ENCODE data around the gene CACNA1G. TPM values are rescaled to one million over a fixed set of nuclear protein-coding genes. Genes with fewer than 3 reads are reported as not detected.

CACNA1G gene
- total and polyA plus RNA-seq, 9 of the 15 experiments (the other 6 are each of a cell fraction or from before 2014, with no cell fraction given): 0.01 TPM; not detected in 8

DNA sequence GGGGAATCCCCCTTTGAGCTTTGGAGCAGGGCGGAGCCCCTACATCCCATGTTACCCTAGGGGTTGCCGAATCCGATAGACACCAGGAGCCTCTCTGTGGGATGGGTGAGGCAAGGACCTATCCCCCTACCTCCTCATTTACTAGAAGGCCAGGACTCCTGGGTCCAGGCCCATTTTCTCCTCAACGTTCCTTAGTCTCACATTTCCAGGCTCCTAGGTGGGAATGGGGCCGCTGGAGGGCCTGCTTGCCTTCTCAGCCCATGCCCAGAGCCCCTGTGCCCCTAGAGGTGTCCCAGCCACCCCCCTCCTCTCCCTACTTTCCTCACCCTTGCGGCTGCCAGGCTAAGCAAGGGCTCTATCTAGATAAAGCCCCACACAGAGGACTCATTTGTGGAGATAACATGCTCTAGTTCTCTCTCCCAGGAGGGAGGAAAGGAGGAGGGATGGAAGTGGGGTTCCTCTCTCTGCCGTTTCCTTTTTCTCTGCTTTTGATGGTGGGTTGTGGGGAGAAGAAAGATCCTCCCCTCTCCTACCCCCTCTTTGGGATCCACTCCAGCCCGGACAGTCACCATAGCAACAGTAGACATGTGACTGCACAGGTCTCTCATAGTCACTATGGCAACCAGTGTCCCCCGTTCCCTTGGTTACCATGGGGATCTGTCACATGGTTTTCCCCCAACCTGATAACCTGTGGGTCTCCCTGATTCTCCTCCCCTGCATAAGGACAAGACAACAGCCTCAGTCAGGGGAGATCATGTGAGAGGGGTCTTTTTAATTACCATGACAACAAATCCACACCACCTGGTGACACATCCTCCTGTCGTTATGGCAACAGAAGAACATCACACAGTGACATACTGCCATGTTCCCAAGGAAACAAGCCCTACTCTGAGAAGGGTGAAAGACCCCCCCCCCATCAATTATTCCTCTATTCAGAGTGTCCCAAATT, 5.2 kb downstream of the CACNA1G start:
- Histone ChIP-seq H3K9me3 (replicated peaks; ENCODE audit: control insufficient read depth, insufficient read depth, low read depth, low read length) (no peaks in the 10 kb centered on the region), H4K20me1 (replicated peaks; ENCODE audit: control insufficient read depth, insufficient read depth, low read length) (peaks cover 19% of the 10 kb centered on the region; the same call in 1 of the 2 replicates), H3K79me2 (ENCODE audit: control insufficient read depth, insufficient read depth, low read length) (no peaks in the 10 kb centered on the region), H3K27me3 (ENCODE audit: control insufficient read depth in 2 of 2, insufficient read depth in 2 of 2, low read length in 2 of 2) (peaks cover 15 to 65% of the 10 kb centered on the region in 2 experiments), H3K9me1 (ENCODE audit: control insufficient read depth, insufficient read depth, low read length) (no peaks in the 10 kb centered on the region), H3K9ac (ENCODE audit: insufficient read depth in 1 of 2, low read depth in 2 of 2, low read length in 2 of 2) (no peak overlapping the region), H2AFZ (ENCODE audit: low read depth, low read length) (no peak overlapping the region), H3K4me1 (replicated peaks in 1 of 2; ENCODE audit: control insufficient read depth in 2 of 2, insufficient read depth in 2 of 2, low read length in 2 of 2) (peaks cover 0 to 15% of the 10 kb centered on the region in 2 experiments; a peak in 3 of 5 replicates), H3K27ac (ENCODE audit: extremely low read depth, low read depth, low read length) (no peak overlapping the region), H3K36me3 (ENCODE audit: control insufficient read depth, insufficient read depth, low read length) (no peaks in the 10 kb centered on the region), H3K4me2 (ENCODE audit: insufficient read depth, low read length) (no peak overlapping the region), H3K4me3 (no peak overlapping the region)
- no peak for ATAC-seq
- FAIRE-seq: no peak
- ChIA-PET POLR2A (interaction anchor here (0.6 kb wide), 1 partner anchor 11 kb away, joined by 3 read pairs; no protein-coding TSS in a partner anchor), CTCF (ENCODE audit: low intra/inter-chr PET ratio) (no interaction called here)
- no TSS peak for BruUV-seq (replicated peaks)
- in situ Hi-C loops (cut with MboI): no loop called here
- DNase-seq (ENCODE audit: extremely low read depth in 1 of 4, low spot score in 3 of 4): peak in 2 of 4 experiments; percentile 29 to 40
- WGBS (ENCODE audit: insufficient coverage, low coverage, missing lambda C conversion rate): 6% methylated on average over 6 of the region's 10 CpGs
- intact Hi-C loops (cut with micrococcal nuclease): no loop called here
- TF ChIP-seq, protein P1, sequence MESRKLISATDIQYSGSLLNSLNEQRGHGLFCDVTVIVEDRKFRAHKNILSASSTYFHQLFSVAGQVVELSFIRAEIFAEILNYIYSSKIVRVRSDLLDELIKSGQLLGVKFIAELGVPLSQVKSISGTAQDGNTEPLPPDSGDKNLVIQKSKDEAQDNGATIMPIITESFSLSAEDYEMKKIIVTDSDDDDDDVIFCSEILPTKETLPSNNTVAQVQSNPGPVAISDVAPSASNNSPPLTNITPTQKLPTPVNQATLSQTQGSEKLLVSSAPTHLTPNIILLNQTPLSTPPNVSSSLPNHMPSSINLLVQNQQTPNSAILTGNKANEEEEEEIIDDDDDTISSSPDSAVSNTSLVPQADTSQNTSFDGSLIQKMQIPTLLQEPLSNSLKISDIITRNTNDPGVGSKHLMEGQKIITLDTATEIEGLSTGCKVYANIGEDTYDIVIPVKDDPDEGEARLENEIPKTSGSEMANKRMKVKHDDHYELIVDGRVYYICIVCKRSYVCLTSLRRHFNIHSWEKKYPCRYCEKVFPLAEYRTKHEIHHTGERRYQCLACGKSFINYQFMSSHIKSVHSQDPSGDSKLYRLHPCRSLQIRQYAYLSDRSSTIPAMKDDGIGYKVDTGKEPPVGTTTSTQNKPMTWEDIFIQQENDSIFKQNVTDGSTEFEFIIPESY (CRISPR knock-in tag; IDR thresholded peaks at IDR 0.05): no peak
- no peak for TF ChIP-seq TRIM28 (IDR thresholded peaks at IDR 0.05)
- TF ChIP-seq KLF13 (tag; IDR thresholded peaks at IDR 0.05; ENCODE audit: borderline replicate concordance, low read depth): no peak
- TF ChIP-seq CEBPG (CRISPR knock-in tag; IDR thresholded peaks at IDR 0.05): no peak
- TF ChIP-seq CEBPG (tag; conservative IDR thresholded peaks at IDR 0.05 in 1 of 2, IDR thresholded peaks at IDR 0.05 in 1 of 2): no peak
- TF ChIP-seq NR2C2 (CRISPR knock-in tag; IDR thresholded peaks at IDR 0.05): no peak
- no peak for TF ChIP-seq NR2C2 (tag; IDR thresholded peaks at IDR 0.05)
- no peak for TF ChIP-seq ZNF23 (CRISPR knock-in tag; IDR thresholded peaks at IDR 0.05)
- TF ChIP-seq FOXA3 (CRISPR knock-in tag; conservative IDR thresholded peaks at IDR 0.05 in 1 of 2, IDR thresholded peaks at IDR 0.05 in 1 of 2): no peak
- no peak for TF ChIP-seq RUNX1 (IDR thresholded peaks at IDR 0.05; ENCODE audit: low read depth)
- TF ChIP-seq RFX1 (IDR thresholded peaks at IDR 0.05): peak; percentile 97
- TF ChIP-seq, protein P2, sequence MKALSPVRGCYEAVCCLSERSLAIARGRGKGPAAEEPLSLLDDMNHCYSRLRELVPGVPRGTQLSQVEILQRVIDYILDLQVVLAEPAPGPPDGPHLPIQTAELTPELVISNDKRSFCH (CRISPR knock-in tag; IDR thresholded peaks at IDR 0.05): no peak
- TF ChIP-seq, protein P2 (tag; IDR thresholded peaks at IDR 0.05): no peak
- TF ChIP-seq FOXJ2 (tag; IDR thresholded peaks at IDR 0.05): peak; percentile 70; the same call in 1 of the 2 replicates
- TF ChIP-seq RFX5 (IDR thresholded peaks at IDR 0.05; ENCODE audit: low read depth, low read length): no peak
- TF ChIP-seq, protein P3, sequence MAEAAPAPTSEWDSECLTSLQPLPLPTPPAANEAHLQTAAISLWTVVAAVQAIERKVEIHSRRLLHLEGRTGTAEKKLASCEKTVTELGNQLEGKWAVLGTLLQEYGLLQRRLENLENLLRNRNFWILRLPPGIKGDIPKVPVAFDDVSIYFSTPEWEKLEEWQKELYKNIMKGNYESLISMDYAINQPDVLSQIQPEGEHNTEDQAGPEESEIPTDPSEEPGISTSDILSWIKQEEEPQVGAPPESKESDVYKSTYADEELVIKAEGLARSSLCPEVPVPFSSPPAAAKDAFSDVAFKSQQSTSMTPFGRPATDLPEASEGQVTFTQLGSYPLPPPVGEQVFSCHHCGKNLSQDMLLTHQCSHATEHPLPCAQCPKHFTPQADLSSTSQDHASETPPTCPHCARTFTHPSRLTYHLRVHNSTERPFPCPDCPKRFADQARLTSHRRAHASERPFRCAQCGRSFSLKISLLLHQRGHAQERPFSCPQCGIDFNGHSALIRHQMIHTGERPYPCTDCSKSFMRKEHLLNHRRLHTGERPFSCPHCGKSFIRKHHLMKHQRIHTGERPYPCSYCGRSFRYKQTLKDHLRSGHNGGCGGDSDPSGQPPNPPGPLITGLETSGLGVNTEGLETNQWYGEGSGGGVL (CRISPR knock-in tag; IDR thresholded peaks at IDR 0.05): no peak
- no peak for TF ChIP-seq HNRNPLL (IDR thresholded peaks at IDR 0.05; ENCODE audit: low read depth, low read length, poor library complexity, severe bottlenecking)
